SK-N-SH (cell line): ENCODE measurements around the gene KIAA0232. TPM values are rescaled to one million over a fixed set of nuclear protein-coding genes. Genes with fewer than 3 reads are reported as not detected.

Experiments used
- CTCF ChIA-PET: fragments of 300-600, 350-600 bp; formaldehyde crosslinking; extraction: SDS; loops from one replicate; lab custom pipeline; 2021; lab: Yijun Ruan, JAX
- POLR2A ChIA-PET: fragments of 350-600 bp; sonication (Branson Sonifier 250); formaldehyde crosslinking; extraction: SDS; loops from one replicate; lab custom pipeline; 2020; ENCODE audit warnings: antibody characterized with exemption, inconsistent platforms; lab: Yijun Ruan, JAX
- DNase-seq: peaks from one replicate; pipeline ENCODE4 v3.0.0; 2012
- H2AFZ ChIP-seq: fragments of 200-600 bp; sonication (generic); 2 replicates; pipeline ENCODE4 v1.8.1; 2016; ENCODE audit warnings: antibody characterized with exemption, mild to moderate bottlenecking, low read depth
- H3F3A ChIP-seq: fragments of 200-600 bp; sonication (generic); replicated peaks from 2 replicates; pipeline ENCODE3; 2016; ENCODE audit warnings: antibody characterized with exemption, mild to moderate bottlenecking; ENCODE audit not compliant: insufficient read depth
- H3K27ac ChIP-seq, 2 experiments: fragments of 200-500 bp in 1 of 2; fragments of 200-600 bp in 1 of 2; sonication (Bioruptor generic) in 1 of 2; sonication (generic), shearing (Covaris generic) in 1 of 2; 2 replicates each; pipeline versions ENCODE4 v1.5.1 to v1.6.1; 2014 to 2016; ENCODE audit warnings: low read depth in 2 of 2, inconsistent platforms in 1 of 2, low read length in 1 of 2, mild to moderate bottlenecking in 1 of 2, mixed read lengths in 1 of 2
- H3K27me3 ChIP-seq: fragments of 200-600 bp; sonication (generic), shearing (Covaris generic); 2 replicates; pipeline ENCODE4 v1.6.1; 2016; ENCODE audit warnings: mixed run types; ENCODE audit not compliant: insufficient read depth
- H3K36me3 ChIP-seq, 2 experiments: fragments of 200-500 bp in 1 of 2; fragments of 200-600 bp in 1 of 2; sonication (Bioruptor generic) in 1 of 2; sonication (generic) in 1 of 2; replicated peaks in 1 of 2; 2 replicates each; pipeline versions ENCODE3 to v1.5.1; 2014 to 2016; ENCODE audit warnings: low read length in 1 of 2, mild to moderate bottlenecking in 1 of 2; ENCODE audit not compliant: insufficient read depth in 2 of 2, control insufficient read depth in 1 of 2
- H3K4me1 ChIP-seq, 2 experiments: fragments of 200-500 bp in 1 of 2; fragments of 200-600 bp in 1 of 2; sonication (Bioruptor generic) in 1 of 2; sonication (generic), shearing (Covaris generic) in 1 of 2; 2 replicates each; pipeline versions ENCODE4 v1.5.1 to v1.6.1; 2014 to 2016; ENCODE audit warnings: low read depth in 1 of 2, low read length in 1 of 2, mixed run types in 1 of 2; ENCODE audit not compliant: insufficient read depth in 2 of 2, control insufficient read depth in 1 of 2
- H3K4me2 ChIP-seq: fragments of 200-600 bp; sonication (generic), shearing (Covaris generic); 2 replicates; pipeline ENCODE4 v1.6.1; 2017; ENCODE audit warnings: mixed run types
- H3K4me3 ChIP-seq, 2 experiments: fragments of 200-500 bp in 1 of 2; fragments of 200-600 bp in 1 of 2; sonication (Bioruptor generic) in 1 of 2; sonication (generic), shearing (Covaris generic) in 1 of 2; 2 replicates each; pipeline versions ENCODE4 v1.5.1 to v1.8.1; 2014 to 2016; ENCODE audit warnings: low read depth in 2 of 2, inconsistent platforms in 1 of 2, low read length in 1 of 2, mild to moderate bottlenecking in 1 of 2, mixed read lengths in 1 of 2, moderate library complexity in 1 of 2
- H3K79me2 ChIP-seq: fragments of 200-600 bp; sonication (generic); 2 replicates; pipeline ENCODE4 v1.8.1; 2017; ENCODE audit warnings: mild to moderate bottlenecking; ENCODE audit not compliant: insufficient read depth
- H3K9ac ChIP-seq: fragments of 200-600 bp; sonication (generic); 2 replicates; pipeline ENCODE4 v1.6.1; 2017; ENCODE audit warnings: mixed run types
- H3K9me2 ChIP-seq: fragments of 200-600 bp; sonication (generic); 2 replicates; pipeline ENCODE4 v1.6.1; 2017; ENCODE audit warnings: mixed run types
- H3K9me3 ChIP-seq: fragments of 200-600 bp; sonication (generic); 2 replicates; pipeline ENCODE4 v1.6.1; 2017; ENCODE audit warnings: mixed run types, mild to moderate bottlenecking, moderate library complexity
- H4K20me1 ChIP-seq: fragments of 200-600 bp; sonication (generic); 2 replicates; pipeline ENCODE4 v1.6.1; 2017; ENCODE audit warnings: mild to moderate bottlenecking, mixed run types; ENCODE audit not compliant: insufficient read depth
- CHD2 ChIP-seq: fragments of 150-350 bp; IDR thresholded peaks from 2 replicates; pipeline ENCODE4 v1.6.1; 2018; ENCODE audit warnings: low read length; ENCODE audit not compliant: partially characterized antibody
- ELF1 ChIP-seq: IDR thresholded peaks from 2 replicates; pipeline ENCODE4 v1.4.0; 2012
- EP300 ChIP-seq, 2 experiments: IDR thresholded peaks; 2 replicates each; pipeline versions ENCODE4 v1.4.0 to v1.6.1; 2012; ENCODE audit warnings: borderline replicate concordance in 1 of 2, low read depth in 1 of 2, low read length in 1 of 2
- EZH2phosphoT487 ChIP-seq: fragments of 200-600 bp; sonication (generic); IDR thresholded peaks from 2 replicates; pipeline ENCODE4 v1.6.1; 2017; ENCODE audit warnings: low read depth, mixed run types, mild to moderate bottlenecking, antibody characterized with exemption, moderate library complexity, borderline replicate concordance
- FOSL2 ChIP-seq: IDR thresholded peaks from 2 replicates; pipeline ENCODE4 v1.4.0; 2012; ENCODE audit warnings: low read depth, mild to moderate bottlenecking, moderate library complexity, borderline replicate concordance
- FOXJ3 ChIP-seq: sonication (generic); formaldehyde crosslinking; IDR thresholded peaks from 2 replicates; pipeline ENCODE4 v1.5.1; 2020; ENCODE audit warnings: mild to moderate bottlenecking, missing genetic modification reagents
- FOXM1 ChIP-seq: IDR thresholded peaks from 2 replicates; pipeline ENCODE4 v1.4.0; 2012; ENCODE audit warnings: low read depth, mild to moderate bottlenecking
- GABPA ChIP-seq: IDR thresholded peaks from 2 replicates; pipeline ENCODE4 v1.4.0; 2012; ENCODE audit warnings: low read depth, mild to moderate bottlenecking
- NFIC ChIP-seq: IDR thresholded peaks from 2 replicates; pipeline ENCODE4 v1.4.0; 2012; ENCODE audit warnings: borderline replicate concordance
- RCOR1 ChIP-seq: fragments of 150-350 bp; IDR thresholded peaks from 2 replicates; pipeline ENCODE4 v1.6.1; 2017; ENCODE audit warnings: antibody characterized with exemption, low read length
- REST ChIP-seq: IDR thresholded peaks from 2 replicates; pipeline ENCODE4 v1.6.1; 2012; ENCODE audit warnings: mild to moderate bottlenecking, low read depth, low read length, moderate library complexity
- RXRA ChIP-seq: IDR thresholded peaks from 2 replicates; pipeline ENCODE4 v1.4.0; 2012; ENCODE audit warnings: low read depth, mild to moderate bottlenecking, borderline replicate concordance
- SMC3 ChIP-seq: IDR thresholded peaks from 2 replicates; pipeline ENCODE4 v1.6.1; 2012; ENCODE audit warnings: low read depth, low read length, improper control_type of control experiment
- TAF1 ChIP-seq: IDR thresholded peaks from 2 replicates; pipeline ENCODE4 v1.6.1; 2012; ENCODE audit warnings: low read depth, mild to moderate bottlenecking, low read length, moderate library complexity, borderline replicate concordance
- TEAD4 ChIP-seq: IDR thresholded peaks from 2 replicates; pipeline ENCODE4 v1.4.0; 2012; ENCODE audit warnings: mild to moderate bottlenecking, borderline replicate concordance; ENCODE audit not compliant: insufficient read depth
- WGBS: methylation state at CpG from one replicate; pipeline ENCODE4 v1.1.6; 2017; ENCODE audit warnings: low lambda C conversion rate; 5-methylcytosine and 5-hydroxymethylcytosine counted together
- polyA plus RNA-seq, 3 experiments: library from polyadenylated mRNA; depleted of rRNA; stranded (reverse); fragments of >200 nt; gene quantifications; 2 replicates each; pipeline ENCODE4 v1.2.3, GENCODE V29; 2012

The KIAA0232 gene
- polyA plus RNA-seq, 1 of the 3 experiments (the other 2 are of a cell fraction), result 5.7 TPM

GRCh38 chr4:6858997-6859396 is 76.5 kb downstream of the KIAA0232 start:
- H3K36me3 ChIP-seq, result peaks cover 48 to 65% of the 10 kb centered on the region in 2 experiments
- 85% methylated on average over 6 of the region's 6 CpGs for WGBS
- peaks cover 3% of the 10 kb centered on the region for H3F3A ChIP-seq
- no peaks in the 10 kb centered on the region for H3K9me3 ChIP-seq
- no peaks in the 10 kb centered on the region for H3K27me3 ChIP-seq
- no peaks in the 10 kb centered on the region for H3K9me2 ChIP-seq
- ChIA-PET POLR2A (no interaction called here), CTCF (interaction anchor here (2.1 kb wide), 1 partner anchor 14 kb away, joined by 11 read pairs; no protein-coding TSS in a partner anchor)
- TF ChIP-seq CHD2, result no peak
- TF ChIP-seq RXRA, result no peak
- H3K27ac ChIP-seq, result no peak overlapping the region
- H3K4me2 ChIP-seq, result no peak overlapping the region
- H4K20me1 ChIP-seq, result no peaks in the 10 kb centered on the region
- H3K79me2 ChIP-seq, result peaks cover 18% of the 10 kb centered on the region; the same call in 1 of the 2 replicates
- peaks cover 5 to 7% of the 10 kb centered on the region in 2 experiments; a peak in 3 of 4 replicates for H3K4me1 ChIP-seq
- no peak overlapping the region for H2AFZ ChIP-seq
- no peak overlapping the region for H3K9ac ChIP-seq
- DNase-seq, result no peak
- H3K4me3 ChIP-seq, result no peak overlapping the region

- Histone ChIP-seq H3K36me3 (peaks cover 53 to 65% of the 10 kb centered on the region in 2 experiments), H3K4me1 (peaks cover 5 to 7% of the 10 kb centered on the region in 2 experiments; a peak in 3 of 4 replicates), H3F3A (peaks cover 3% of the 10 kb centered on the region), H3K9ac (no peak overlapping the region), H3K9me2 (no peaks in the 10 kb centered on the region), H3K4me3 (no peak overlapping the region), H3K9me3 (no peaks in the 10 kb centered on the region), H3K27me3 (no peaks in the 10 kb centered on the region), H3K4me2 (no peak overlapping the region), H2AFZ (no peak overlapping the region), H4K20me1 (no peaks in the 10 kb centered on the region), H3K27ac (no peak overlapping the region), H3K79me2 (peaks cover 15% of the 10 kb centered on the region; the same call in 1 of the 2 replicates)
- 100% methylated on average over 1 of the region's 1 CpG for WGBS
- no peak for DNase-seq
- TF ChIP-seq FOSL2, result no peak
- no peak for TF ChIP-seq TAF1
- TF ChIP-seq ELF1, result no peak
- no peak for TF ChIP-seq GABPA
- no peak for TF ChIP-seq SMC3
- TF ChIP-seq FOXM1, result no peak
- TF ChIP-seq TEAD4, result no peak
- TF ChIP-seq RCOR1, result no peak
- no peak for TF ChIP-seq EP300 (IDR thresholded peaks at IDR 0.05; ENCODE audit: borderline replicate concordance in 1 of 2, low read depth in 1 of 2, low read length in 1 of 2)
- TF ChIP-seq FOXJ3 (CRISPR knock-in tag), result no peak
- TF ChIP-seq NFIC, result no peak
- ChIA-PET CTCF (interaction anchor here (2.1 kb wide), 1 partner anchor 14 kb away, joined by 11 read pairs; no protein-coding TSS in a partner anchor), POLR2A (no interaction called here)
Observed at GRCh38 chr4:6859543-6859942, 77.0 kb downstream of the KIAA0232 start.

GRCh38 chr4:6868386-6868785 is 85.9 kb downstream of the KIAA0232 start:
- no peak for DNase-seq
- WGBS, result 97% methylated on average over 8 of the region's 8 CpGs
- CTCF ChIA-PET, result interaction anchor here (2.1 kb wide), 1 partner anchor 148 kb away, joined by 12 read pairs; no protein-coding TSS in a partner anchor
- Histone ChIP-seq H2AFZ (no peak overlapping the region), H3K9ac (no peak overlapping the region), H3K27me3 (no peaks in the 10 kb centered on the region), H3K27ac (no peak overlapping the region), H3K79me2 (peaks cover 6% of the 10 kb centered on the region; the same call in 1 of the 2 replicates), H3K4me1 (no peaks in the 10 kb centered on the region), H3K4me2 (no peak overlapping the region), H3K9me2 (no peaks in the 10 kb centered on the region), H3K4me3 (no peak overlapping the region), H4K20me1 (peaks cover 4% of the 10 kb centered on the region; the same call in 1 of the 2 replicates), H3F3A (peaks cover under 1% of the 10 kb centered on the region), H3K9me3 (no peaks in the 10 kb centered on the region), H3K36me3 (peaks cover 44 to 58% of the 10 kb centered on the region in 2 experiments)
- POLR2A ChIA-PET, result interaction anchor here (0.6 kb wide), 1 partner anchor 456 kb away, joined by 3 read pairs; no protein-coding TSS in a partner anchor
- TF ChIP-seq GABPA, result no peak
- TF ChIP-seq REST, result no peak
- TF ChIP-seq EZH2phosphoT487, result no peak
